K562 (cell line): ENCODE measurements around the gene TMEM203. TPM values are rescaled to one million over a fixed set of nuclear protein-coding genes. Genes with fewer than 3 reads are reported as not detected.

Experiments
- CTCF ChIP-seq, 3 experiments: IDR thresholded peaks in 2 of 3; conservative IDR thresholded peaks in 1 of 3; 2 replicates each; pipeline ENCODE4 v1.5.1; 2011 to 2012; ENCODE audit warnings: low read length in 3 of 3, mild to moderate bottlenecking in 3 of 3, control low read depth in 2 of 3, improper control_type of control experiment in 1 of 3, inconsistent platforms in 1 of 3, low read depth in 1 of 3, mixed read lengths in 1 of 3, moderate library complexity in 1 of 3; ENCODE audit not compliant: insufficient read depth in 2 of 3
- ELK1 ChIP-seq: sonication (generic); formaldehyde crosslinking; IDR thresholded peaks from 2 replicates; pipeline ENCODE4 v1.8.1; 2022; ENCODE audit warnings: missing genetic modification reagents
- POLR3A ChIP-seq: IDR thresholded peaks from 2 replicates; pipeline ENCODE4 v1.6.1; 2011; ENCODE audit warnings: borderline replicate concordance, mild to moderate bottlenecking, moderate library complexity; ENCODE audit not compliant: insufficient read length, insufficient read depth; ENCODE audit errors: extremely low read depth
- TAF1 ChIP-seq: IDR thresholded peaks from 2 replicates; pipeline ENCODE4 v1.6.1; 2011; ENCODE audit warnings: mild to moderate bottlenecking, low read length, moderate library complexity; ENCODE audit not compliant: insufficient read depth, control insufficient read depth, severe bottlenecking; ENCODE audit errors: extremely low read depth
- TAF9B ChIP-seq: fragments of 450-650 bp; IDR thresholded peaks from 2 replicates; pipeline ENCODE4 v1.6.1; 2018; ENCODE audit warnings: mild to moderate bottlenecking; ENCODE audit not compliant: partially characterized antibody
- ZC3H4 ChIP-seq: sonication (generic); formaldehyde crosslinking; IDR thresholded peaks from 2 replicates; pipeline ENCODE4 v1.9.0; 2021; ENCODE audit warnings: missing genetic modification reagents, borderline replicate concordance
- polyA plus RNA-seq, 8 experiments: library from polyadenylated mRNA; depleted of rRNA in 4 of 8; stranded (reverse) in 5 of 8; unstranded in 3 of 8; fragments of >200 nt; fragmentation: Nextera tagmentation in 2 of 8; fragmentation: Illumina TruSeq in 1 of 8; extraction: Ambion mirVana in 2 of 8; extraction: Trizol in 1 of 8; gene quantifications; 2 replicates each; pipeline versions ENCODE4 v1.2.1 to v1.2.3, GENCODE V29; 2011 to 2014; ENCODE audit warnings: inconsistent platforms in 1 of 8, missing spikeins in 1 of 8
- total RNA-seq, 7 experiments: library from RNA; depleted of rRNA in 6 of 7; stranded (reverse); fragments of >200 nt in 6 of 7; fragmentation: Illumina TruSeq in 2 of 7; extraction: Trizol in 2 of 7; gene quantifications; 2 replicates each; pipeline versions ENCODE4 v1.2.1 to v1.2.3, GENCODE V29; 2011 to 2021; ENCODE audit warnings: low replicate concordance in 1 of 7

TMEM203 gene
- total and polyA plus RNA-seq, 9 of the 15 experiments (the other 6 are each of a cell fraction or from before 2014, with no cell fraction given): 8.8 to 59.5 (median 37.6) TPM

DNA sequence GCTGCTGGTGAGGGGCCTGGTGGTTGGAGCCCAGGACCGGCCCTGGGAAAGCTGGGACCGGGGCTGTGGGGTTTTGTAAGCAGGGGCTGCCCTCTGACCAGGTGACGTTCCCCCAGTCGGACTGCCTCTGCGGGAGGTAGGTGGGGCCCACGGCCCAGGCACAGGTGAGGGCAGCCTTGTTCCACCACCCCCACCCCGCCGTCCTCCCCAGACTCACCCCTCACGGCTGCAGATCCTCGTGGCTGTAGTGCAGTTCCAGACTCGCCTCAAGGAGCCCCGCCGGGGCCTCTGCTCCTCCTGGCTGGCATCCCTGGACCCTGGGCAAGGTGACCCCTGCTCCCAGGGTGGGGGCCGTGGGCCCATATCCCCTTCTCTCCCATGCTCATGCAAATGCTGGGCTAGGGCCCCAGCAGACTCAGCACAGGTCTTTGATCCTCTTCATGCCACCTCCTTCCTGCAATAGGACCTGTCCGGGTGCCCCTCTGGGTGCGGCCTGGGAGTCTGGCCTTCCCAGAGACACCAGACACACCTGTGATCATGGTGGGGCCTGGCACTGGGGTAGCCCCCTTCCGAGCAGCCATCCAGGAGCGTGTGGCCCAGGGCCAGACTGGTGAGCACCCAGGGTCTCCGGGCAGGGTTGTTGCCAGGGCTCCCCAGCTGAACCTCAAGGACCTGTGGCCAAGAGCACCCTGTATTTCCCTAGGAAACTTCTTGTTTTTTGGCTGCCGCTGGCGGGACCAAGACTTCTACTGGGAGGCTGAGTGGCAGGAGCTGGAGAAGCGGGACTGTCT is 9.9 kb upstream of the TMEM203 start (continued):
- TF ChIP-seq CTCF (IDR thresholded peaks at IDR 0.05 in 2 of 3, conservative IDR thresholded peaks at IDR 0.05 in 1 of 3; ENCODE audit: insufficient read depth in 2 of 3, low read depth in 1 of 3, low read length in 3 of 3): no peak
- TF ChIP-seq TAF1: no peak
- TF ChIP-seq ZC3H4 (CRISPR knock-in tag): no peak
- TF ChIP-seq ELK1 (CRISPR knock-in tag): no peak
- TF ChIP-seq TAF9B: no peak
- no peak for TF ChIP-seq POLR3A
